NCI-H226 (cell line): ENCODE data around the gene GUCY2C.
"Not testable (repeated sequence)": the region's sequence is repeated elsewhere in the genome, so short reads cannot be mapped to it uniquely, and the experiment has no call there.

ENCODE experiments used
- DNase-seq: peaks from one replicate; pipeline ENCODE4 v3.0.0-alpha.2; 2015

Gene GUCY2C

DNA sequence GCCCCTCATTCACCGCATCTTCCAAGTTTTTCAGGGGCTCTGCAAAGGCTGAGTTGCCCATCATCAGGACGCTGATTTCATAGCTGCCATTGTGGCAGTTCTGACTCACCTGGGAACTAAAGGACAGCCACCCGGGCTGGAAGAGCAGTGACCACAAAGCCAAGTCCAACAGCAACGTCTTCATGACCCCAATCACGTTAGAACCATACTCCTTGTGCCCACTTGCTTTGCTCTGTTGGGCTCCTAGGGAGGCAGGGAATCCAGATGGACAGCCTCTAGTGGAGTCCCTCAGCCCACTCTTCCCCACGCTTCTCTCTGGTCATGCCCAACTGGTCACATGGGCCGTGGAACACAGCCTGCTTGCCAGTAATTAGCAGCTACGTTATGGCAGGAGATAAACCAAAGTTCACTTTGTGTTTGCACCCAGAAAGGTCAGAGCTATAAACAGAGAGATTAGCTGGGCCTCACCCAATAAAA, at the start of gene GUCY2C:
GUCY2C (minus strand) TSS at position 335 of the 477 bp plus-strand sequence; CDS start at position 184, 151 bp downstream.
- DNase-seq = no peak

- no peak for DNase-seq
These were observed 46.7 kb upstream of the GUCY2C start for GRCh38 chr12:14743061-14743460.

DNA sequence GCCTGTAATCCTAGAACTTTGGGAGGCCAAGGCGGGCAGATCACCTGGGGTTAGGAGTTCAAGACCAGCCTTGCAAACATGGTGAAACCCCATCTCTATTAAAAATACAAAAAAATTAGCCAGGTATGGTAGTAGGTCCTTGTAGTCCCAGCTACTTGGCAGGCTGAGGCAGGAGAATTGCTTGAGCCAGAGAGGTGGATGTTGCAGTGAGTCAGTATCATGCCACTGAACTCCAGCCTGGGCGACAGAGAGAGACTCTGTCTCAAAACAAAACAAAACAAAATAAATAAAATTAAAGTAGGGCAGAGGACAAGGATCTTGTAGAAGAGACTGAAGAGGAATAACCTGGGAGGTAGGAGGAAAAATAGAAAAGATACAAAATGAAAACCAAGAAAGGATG, 45.5 kb upstream of the GUCY2C start:
- DNase-seq = no peak

- no peak for DNase-seq
These were observed 44.8 kb upstream of the GUCY2C start for GRCh38 chr12:14741153-14741552.

DNA sequence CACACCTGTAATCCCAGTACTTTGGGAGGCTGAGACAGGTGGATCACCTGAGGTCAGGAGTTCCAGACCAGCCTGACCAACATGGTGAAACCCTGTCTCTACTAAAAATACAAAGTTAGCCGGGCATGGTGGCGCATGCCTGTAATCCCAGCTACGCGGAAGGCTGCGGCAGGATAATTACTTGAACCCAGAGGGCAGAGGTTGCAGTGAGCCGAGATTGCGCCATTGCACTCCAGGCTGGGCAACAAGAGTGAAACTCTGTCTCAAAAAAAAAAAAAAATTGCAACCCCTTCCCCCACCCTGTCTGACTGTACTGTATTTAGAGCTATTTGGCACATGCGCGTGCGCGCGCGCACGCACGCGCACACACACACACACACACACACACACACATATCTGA, 40.0 kb upstream of the GUCY2C start:
- not testable (repeated sequence) for DNase-seq

DNA sequence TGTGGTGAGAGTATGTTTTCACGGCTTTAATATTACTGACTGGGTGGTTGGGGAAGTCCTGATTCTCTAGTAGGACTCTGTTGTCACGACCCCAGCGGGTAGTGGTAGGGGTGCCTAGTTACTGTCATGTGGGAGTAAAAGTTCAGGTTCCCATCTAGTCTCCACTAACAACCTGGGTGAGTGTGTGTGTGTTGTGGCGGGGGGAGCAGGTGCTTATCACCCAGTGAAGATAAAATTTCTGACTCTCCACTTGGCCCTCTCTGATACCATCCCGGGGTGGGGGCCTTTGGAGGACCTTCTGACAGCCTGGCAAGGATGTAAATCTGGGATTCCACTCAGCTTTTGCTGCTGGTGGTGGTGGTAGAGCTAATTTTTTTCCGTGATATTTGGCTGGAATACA, 35.4 kb upstream of the GUCY2C start:
- DNase-seq = peak; percentile 45

DNA sequence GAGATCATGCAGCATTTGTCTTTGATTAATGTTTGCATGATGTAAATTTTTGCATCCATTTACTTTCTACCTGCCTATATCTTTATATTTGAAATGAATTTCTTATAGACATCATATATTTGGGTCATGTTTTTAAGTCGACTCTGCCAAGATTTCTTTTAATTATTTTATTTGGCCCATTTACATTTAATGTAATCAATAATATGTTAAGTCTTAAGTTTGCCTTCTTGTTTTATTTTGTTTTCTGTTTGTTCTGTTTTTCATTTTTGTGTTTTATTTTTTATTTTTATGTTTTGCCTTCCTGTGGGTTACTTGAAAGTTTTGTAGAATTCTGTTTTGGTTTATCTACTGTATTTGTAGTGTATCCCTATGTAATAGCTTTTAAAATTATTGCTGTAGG, 33.2 kb upstream of the GUCY2C start:
- DNase-seq = no peak

DNA sequence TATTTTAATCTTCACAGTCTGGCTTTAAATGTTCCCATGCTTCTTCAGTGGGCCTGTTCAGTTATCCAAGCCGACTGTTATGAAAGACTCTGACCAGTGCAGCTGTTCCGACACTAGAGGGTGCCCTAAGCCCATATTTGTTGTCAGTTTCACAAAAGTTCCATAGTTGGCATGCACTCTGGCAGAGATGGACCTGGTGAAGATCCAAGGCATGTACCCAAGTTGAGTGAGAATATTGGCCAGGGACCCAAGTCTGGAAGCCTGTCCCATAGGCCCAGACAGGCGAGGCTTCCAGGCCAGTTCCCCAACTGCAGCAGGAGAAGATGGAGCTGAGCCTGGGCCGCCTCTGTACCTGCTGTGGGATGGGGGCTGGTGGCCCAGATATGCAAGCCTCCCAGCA, 27.4 kb upstream of the GUCY2C start:
- DNase-seq = peak; percentile 10

DNA sequence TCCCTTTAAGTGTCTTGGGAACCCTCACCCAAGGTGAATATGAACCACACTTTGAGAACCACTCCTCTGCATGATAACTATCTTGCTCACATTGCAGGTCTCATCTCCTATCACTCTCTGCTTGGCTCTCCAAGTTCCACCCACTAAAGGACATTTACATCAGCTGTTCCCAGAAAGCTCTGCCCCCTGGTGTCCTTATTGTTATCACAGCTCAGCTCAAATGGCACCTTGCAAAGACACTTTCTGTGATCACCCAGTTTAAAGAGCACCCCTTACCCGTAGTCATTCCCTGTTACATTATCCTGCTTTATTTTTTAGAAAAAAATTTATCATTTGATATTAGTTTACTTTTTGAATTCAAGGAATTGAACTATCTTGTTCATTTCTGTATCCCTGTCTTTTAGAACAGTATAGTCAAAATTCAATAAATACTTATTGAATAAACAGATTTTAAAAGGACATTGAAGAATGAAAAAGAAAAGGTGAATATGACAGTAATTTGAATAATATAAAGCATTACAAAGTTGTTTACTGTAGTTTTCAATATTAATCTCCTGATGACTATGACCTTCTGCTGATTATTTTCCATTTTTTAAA, 20.5 kb upstream of the GUCY2C start:
- DNase-seq = no peak

- no peak for DNase-seq
These were observed 18.0 kb upstream of the GUCY2C start for GRCh38 chr12:14714437-14714836.

GRCh38 chr12:14710632-14711320, 14.4 kb upstream of the GUCY2C start:
- no peak for DNase-seq

GRCh38 chr12:14701809-14702568, 5.6 kb upstream of the GUCY2C start:
- no peak for DNase-seq

DNA sequence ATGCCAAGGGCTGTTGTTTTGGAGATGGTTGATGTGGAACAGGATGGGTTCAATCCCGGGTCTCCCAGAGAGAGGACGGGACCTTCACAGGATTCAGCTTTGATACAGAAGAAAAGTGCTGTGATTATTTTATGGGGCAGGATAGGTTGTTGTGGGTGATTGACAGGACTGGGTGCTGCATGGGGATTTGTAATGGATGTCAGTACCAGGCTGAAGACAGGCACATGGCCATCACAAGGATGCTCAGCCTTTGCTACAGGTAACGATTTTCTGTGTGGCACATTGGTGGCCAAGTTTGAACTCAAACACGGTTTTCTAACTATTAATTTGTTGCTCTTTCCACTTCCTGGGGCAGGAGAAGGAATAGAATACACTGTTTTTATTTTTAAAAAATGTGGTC, 4.5 kb upstream of the GUCY2C start:
- no peak for DNase-seq

DNA sequence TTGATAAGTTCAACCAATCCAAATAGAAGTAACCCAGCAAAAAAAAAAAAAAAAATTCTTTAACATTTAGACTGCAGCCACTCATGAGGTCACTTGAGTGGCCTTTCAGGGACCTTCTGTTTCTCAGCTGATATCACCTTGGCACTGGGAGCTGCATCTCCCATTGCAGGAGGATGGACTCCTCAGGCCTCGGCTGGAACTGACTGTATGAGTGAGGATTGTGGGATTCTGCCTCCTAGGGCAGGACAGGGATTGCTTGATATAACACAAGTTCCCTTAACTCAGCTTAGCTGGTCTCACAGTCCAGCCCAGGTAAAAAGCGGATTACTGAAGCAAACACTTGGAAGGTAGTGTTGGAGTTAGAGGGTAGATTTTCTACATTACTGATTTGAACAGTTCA, 3.5 kb upstream of the GUCY2C start:
- no peak for DNase-seq

DNA sequence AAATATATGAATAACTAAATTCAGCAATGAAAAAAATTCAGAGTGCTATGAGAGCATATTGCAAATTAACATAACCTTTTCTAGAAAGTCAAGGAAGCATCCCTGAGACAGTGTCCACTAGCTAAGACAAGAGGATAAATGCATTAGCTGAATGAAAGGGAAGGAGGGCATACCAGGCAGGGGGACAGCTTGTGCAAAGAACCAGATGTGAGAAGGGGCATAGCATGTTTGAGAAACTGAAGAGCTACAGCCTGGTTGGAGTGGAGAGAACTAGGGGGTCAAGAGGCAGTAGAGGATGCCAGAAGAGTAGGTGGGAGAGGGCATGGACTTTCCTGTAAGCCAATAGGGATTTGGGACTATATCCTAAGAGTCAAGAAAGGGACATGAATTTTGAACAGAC, 2.2 kb upstream of the GUCY2C start:
- no peak for DNase-seq

DNA sequence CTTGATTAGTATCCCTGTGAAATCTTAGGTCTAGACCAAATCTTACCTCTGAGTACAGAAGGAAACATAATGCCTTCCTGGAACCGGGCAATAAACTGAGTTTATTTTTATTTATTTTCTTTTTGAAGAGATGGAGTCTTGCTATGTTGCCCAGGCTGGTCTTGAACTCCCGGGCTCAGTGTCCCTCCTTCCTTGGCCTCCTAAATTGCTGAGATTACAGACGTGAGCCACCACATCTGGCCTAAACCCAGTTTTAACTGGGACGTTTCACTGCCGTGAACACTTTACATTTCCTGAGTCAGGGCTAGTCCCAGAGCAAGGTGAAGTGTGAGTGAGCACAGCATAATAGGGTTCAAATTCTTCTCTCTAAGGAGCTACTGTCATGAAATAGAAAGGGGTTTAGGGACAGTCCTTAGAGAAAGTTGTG, 671 bp downstream of the GUCY2C start:
- no peak for DNase-seq

GRCh38 chr12:14694970-14695369, 1.4 kb downstream of the GUCY2C start:
- DNase-seq = no peak

DNA sequence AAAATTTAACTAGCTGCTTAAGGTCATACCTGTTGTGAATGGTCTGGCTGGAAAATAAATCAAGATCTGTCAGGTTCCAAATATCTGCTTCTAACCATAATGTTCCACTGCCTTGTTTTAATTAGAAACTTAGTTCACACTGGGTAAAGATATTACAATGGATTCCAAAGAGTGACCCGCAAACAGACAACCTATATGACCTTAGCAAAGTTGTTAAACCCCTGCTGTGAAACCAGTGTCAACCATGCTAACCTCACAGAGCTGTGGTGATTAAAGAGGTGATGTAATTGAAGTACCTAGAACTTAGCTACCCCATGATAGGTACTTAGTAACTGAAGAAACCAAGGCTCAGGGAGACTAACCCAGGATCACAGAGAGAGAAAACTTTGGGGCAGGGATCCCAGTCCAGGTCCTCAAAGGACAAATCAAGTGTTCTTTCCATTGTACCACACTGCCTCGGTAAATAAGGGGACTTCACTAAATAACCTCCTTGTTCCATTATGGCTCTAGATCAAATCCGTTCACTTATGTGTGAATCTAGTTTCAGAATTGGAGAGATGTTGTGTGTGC, 2.2 kb downstream of the GUCY2C start:
- DNase-seq = no peak

- DNase-seq = no peak
These were observed 3.3 kb downstream of the GUCY2C start for GRCh38 chr12:14693116-14693515.

GRCh38 chr12:14691560-14691959, 4.8 kb downstream of the GUCY2C start:
- DNase-seq = no peak

DNA sequence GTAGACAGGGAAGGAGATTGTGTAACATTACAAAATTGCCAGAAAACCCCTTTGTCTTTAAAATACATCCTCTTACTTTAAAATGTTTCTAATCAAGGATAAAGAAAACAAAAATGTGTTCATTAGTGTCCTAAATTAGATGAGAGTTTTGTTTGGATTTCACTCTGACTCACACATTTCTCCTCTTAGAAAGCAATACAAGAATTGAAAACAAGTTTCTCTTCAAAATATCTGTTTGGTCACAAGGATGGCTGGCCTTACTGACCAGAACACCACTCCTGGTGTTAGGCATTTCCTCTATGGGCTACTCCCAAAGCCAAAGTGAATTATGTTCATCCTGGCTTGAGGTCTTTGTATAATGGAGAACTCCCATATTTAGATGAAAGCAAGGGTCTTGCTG, 6.4 kb downstream of the GUCY2C start:
- DNase-seq = no peak

GRCh38 chr12:14689144-14689543, 7.3 kb downstream of the GUCY2C start:
- no peak for DNase-seq

GRCh38 chr12:14682231-14682630, 14.2 kb downstream of the GUCY2C start:
- DNase-seq = not testable (repeated sequence)

- DNase-seq = no peak
These were observed 14.8 kb downstream of the GUCY2C start for GRCh38 chr12:14681625-14682024.
